ENCODE results near the gene GPR132.

The GPR132 gene

GRCh38 chr14:105059925-105060565, 5.2 kb downstream of the GPR132 start:
- no peak for DNase-seq

- peak; percentile 63 to 68 for DNase-seq
Measured at GRCh38 chr14:105059035-105059924, 6.0 kb downstream of the GPR132 start.

- no peak for DNase-seq
Measured at GRCh38 chr14:105058521-105059034, 6.7 kb downstream of the GPR132 start.

GRCh38 chr14:105056303-105056831, 8.9 kb downstream of the GPR132 start:
- DNase-seq = no peak

DNA sequence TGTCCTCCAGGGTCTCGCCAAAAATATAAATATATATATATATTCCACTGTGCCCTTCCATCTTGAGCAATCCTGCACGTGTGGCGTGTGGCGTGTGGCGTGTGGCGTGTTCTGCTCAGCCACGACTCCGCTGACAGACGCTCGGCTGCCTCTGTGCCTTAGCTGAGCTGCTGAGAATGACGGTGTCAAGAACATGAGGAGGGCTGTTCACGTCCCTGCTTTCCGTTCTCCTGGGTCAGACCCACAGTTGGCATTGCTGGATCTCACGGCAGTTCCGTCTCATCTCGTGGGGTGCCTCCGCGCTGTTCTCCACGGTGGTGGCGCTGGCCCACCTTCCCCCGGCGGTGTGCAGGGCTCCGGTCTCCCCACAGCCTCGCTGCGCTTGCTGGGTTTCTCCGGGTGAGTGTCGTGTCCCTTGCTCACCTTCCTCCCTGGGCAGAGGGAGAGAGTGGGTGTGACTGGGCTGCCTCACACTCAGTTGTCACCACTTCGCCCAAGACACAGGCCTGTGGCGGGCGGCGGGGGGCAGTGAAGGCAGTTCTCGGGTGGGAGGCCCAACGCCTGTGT, 9.4 kb downstream of the GPR132 start:
- DNase-seq = no peak

DNA sequence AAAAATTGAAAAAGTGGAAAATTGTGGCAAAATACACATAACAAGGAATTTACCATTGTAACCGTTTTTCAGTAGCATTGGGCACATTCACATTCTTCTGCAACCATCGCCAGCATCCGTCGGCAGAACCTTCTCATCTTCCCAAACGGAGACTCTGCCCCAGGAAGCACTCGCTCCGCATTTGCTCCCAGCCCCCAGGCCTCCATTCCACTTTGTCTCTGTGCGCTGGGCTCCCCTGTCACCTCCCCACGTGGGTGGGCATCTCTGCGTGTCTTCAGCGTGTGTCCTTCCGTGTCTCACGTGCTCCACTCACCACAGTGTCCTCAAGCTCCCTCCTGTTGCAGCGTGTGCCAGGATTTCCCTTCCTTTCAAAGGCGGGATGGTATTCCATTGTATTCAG, 9.9 kb downstream of the GPR132 start:
- DNase-seq = no peak

GRCh38 chr14:105053996-105054395, 11.2 kb downstream of the GPR132 start:
- DNase-seq = no peak

DNA sequence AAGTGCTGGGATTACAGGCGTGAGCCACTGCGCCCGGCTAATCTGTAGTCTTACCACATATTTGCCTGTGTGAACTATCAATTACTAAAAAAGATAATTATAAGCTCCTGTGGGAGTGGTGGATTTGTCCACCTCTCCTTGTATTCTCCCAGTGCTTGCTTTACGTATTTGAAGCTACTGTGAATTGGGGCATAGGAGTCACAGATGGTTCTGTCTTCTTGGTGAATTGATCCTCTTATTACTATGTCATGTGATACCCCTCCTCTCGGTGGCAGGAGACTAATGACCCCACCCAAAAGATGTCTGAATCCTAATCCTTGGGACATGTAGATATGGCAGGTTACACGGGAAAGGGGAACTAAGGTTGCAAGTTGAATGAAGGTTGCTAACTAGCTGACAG, 11.8 kb downstream of the GPR132 start:
- no peak for DNase-seq

- no peak for DNase-seq
Measured at GRCh38 chr14:105052110-105052458, 13.1 kb downstream of the GPR132 start.

DNA sequence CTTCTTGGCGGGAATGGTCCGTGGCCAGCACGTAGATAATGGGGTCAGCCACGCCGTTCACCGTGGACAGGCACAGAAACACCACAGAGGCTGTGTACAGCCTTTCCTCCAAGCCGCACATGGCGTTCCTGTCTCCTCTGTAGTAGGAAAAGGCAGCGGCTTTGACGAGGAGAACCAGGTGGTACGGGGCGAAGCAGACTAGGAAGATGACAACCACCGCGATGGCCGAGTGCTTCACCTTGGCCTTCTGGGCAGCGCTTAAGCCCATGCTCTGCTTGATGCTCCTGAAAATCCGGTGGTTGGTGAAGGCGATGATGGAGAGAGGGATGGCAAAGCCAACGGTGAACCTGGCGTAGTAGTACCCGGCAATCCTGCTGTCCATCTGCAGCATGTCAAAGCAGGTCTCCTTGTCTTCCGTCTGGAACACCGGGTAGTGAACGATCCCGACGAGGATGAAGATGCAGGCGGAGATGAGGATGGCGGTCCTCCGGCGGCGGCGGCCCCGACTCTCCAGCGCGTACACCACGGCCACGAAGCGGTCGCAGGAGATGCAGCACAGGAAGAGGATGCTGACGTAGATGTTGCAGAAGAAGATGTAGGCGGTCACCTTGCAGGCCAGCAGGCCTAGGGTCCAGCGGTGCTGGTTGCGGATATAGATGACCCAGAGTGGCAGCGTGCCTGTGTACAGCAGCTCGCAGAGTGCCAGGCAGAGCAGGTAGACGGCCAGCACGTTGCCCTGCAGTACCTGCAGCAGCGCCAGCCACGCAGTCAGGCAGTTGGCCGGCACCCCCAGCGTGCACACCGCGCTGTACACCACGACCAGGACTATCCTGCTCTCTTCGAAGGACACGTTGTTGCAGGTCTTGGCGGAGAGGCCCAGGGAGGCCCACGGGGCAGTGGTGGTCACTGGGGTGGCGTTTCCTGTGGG, 13.8 kb downstream of the GPR132 start:
- DNase-seq = no peak

- no peak for DNase-seq
Measured at GRCh38 chr14:105050551-105050897, 14.7 kb downstream of the GPR132 start.

GRCh38 chr14:105049753-105050550, 15.3 kb downstream of the GPR132 start:
- no peak for DNase-seq

GRCh38 chr14:105047283-105048016, 17.8 kb downstream of the GPR132 start:
- DNase-seq = no peak

- no peak for DNase-seq
Measured at GRCh38 chr14:105046891-105047282, 18.3 kb downstream of the GPR132 start.

GRCh38 chr14:105045710-105046326, 19.4 kb downstream of the GPR132 start:
- peak; percentile 90 to 92 for DNase-seq

DNA sequence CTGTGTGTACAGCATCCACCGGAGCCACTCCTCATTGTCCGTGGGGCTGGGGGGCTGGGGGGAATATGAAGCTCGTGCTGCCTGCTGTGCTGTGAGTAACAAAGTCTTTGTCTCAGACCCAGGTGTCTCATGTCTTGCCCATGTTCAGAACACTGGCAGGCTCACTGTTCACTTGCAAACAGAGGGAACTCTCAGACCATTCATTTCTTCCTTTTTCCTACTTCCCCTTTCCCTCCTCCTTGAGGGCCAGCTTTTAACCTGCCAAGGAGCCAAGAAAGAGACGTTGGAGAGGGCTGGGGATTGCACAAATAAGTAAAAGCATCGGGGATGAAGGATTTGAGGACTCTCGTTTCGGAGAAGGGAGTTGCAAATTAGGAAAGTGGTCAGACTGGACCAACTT, 21.6 kb downstream of the GPR132 start:
- DNase-seq = no peak

DNA sequence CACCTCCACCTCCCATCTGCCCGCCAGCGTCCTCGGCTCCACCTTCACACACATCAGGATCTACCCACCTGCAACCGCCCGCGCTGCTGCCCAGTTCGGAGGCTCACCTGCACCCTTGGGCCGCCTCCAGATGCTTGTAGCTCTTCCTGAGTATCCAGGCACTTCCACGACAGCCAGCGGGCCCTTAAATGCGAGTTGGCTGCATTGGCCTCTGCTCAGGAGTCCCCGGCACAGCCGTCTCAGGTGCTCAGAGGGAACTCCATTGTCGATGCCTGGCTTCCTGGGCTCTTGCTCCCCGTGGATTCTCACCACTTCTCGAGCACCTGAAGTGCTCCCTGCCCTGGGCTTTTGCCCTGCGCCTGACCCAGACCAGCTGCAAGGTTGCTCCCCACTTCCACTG, 22.4 kb downstream of the GPR132 start:
- no peak for DNase-seq

DNA sequence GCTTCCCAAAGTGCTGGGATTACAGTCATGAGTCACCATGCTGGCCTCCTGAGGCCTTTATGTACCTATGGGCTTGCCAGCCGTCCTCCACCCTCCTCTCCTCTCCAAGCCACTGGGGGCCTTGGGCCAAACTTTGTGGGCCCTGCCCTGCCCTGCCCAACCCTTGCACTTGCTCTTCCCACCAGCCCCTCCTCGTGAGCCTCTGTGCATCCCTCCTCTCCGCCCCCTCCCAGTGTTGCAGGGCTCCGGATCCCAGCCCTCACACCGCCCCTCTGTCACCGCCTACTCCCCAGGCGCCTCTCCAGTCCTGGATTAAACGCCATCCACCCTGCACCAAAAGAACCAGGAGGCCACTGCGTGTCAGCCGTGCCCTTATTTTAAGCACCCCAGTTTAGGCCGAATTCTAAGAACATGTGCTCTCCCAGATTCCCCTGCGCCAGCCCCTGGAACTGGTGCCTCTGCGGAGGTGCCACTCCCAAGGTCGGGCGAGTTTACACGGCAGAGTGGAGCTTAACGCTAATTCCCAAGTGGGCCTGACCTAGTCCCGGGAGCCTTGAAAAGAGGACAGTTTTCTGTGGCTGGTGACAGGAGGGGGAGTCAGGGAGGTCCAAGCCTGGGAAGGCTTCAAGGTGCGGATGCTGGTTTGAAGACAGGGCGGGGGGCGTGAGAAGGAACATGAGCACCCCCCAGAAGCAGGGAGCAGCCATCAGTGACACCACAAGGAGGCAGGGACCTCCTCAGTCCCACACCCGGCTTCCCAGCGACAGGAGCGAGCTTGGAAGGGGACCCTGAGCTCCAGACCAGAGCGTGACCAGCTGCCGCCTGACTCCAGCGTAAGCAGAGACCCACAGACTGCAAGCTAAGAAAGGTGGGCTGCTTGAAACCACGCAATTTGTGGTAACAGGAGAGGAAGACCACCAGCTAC, 23.1 kb downstream of the GPR132 start:
- DNase-seq = no peak

GRCh38 chr14:105039458-105040205, 25.6 kb downstream of the GPR132 start:
- no peak for DNase-seq

Measured in CD4-positive, alpha-beta T cell treated with Interferon alpha-2 for 1 hour (primary cell).